Activated CD8-positive, alpha-beta memory T cell treated with anti-CD3 and anti-CD28 coated beads, Interleukin-2, amount 50 U/mL, for 48 hours (primary cell): ENCODE measurements around the gene HMOX1.
"Not testable (repeated sequence)": the region's sequence is repeated elsewhere in the genome, so short reads cannot be mapped to it uniquely, and the experiment has no call there.

ENCODE experiments used
- DNase-seq: peaks from one replicate; pipeline ENCODE4 v3.0.0-alpha.2; 2020

The HMOX1 gene

DNA sequence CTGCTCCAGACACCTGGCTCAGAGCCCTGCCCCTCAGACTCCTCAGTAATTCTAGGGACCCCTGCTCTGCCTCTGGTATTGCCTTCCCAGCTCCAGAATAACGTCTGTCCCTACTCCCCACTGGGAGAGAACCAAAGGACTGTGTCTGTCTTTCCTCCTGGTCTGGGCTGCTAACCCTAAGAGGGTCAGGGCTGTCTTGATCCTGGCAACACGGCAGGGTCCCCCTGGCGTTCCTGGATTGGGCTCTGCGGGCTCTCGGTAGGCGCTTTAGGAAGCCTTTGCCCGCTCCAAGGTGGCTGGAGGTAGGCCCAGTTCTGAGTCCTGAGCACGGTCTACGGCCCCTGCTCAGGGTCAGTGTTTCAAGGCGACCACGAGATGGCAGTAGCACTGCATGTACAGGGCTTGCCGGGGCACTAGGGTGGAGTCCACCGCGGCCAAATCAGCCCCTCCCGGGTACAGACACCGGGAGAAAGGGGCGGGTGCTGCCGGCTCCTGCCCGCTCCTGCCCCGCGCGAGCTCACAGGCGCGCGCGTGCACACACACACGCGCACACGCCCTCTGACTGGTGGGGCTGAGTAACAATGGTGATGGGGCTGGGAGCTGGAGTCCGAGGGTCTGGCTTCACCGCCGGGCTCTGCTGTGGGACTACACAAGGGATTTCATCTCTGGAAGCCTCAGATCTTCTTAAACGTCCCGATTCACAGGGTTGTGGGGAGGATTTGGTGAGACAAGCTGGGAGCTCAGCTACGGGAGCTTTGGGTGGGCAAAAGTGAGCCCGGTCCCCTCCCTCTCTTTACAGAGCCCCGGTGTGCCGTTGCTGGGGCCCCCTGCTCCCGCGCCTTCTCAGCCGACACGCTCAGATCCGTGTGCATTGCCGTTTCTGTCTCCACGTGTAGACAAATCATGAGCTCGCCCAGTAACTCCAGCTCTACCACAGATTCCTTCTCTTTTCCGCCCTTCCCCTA lies 30.1 kb upstream of the HMOX1 start:
- DNase-seq = peak; percentile 92

DNA sequence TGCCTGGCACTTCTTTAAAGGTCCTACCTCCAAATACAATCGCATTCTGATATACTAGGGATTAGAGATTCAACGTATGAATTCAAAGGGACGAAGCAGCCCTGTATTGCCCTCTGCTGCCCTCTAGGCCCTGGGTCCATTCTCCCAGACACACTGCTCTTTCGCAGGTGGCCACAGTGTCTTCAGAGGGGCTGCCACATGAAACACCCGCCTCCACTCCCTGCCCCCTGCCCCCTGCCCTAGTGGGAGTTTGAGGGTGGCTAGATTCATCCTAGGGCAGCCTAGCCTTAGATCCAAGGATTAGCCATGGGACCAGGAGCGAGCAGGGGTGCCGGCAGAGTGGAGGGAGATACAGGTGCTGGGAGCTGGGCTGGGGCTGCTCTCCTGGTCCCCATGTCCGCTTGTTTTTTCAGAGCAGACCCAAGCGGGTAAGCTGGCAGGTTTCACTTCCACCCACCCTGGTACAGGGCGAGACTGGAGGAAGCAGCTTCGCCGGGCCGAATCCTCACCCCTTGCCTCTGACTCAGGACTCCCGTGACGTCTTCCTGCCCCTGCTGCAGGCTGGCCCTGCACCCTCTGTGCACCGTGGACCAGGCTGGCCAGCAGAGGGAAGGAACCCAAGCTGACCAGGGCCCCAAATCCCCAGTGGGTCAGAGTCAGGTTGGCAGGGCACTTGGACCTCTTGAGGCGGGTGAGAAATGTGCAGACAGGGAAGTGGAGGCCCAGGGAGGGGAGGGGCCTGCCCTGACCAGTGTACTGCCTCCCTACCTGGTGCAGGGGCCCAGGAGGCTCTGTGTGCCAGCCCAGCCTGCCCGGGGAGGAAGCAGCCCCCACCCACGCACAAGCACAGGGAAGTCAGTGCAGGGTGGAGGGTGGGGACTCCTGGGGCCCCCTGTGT lies 28.4 kb upstream of the HMOX1 start:
- DNase-seq = peak; percentile 82

GRCh38 chr22:35353318-35353717 lies 27.6 kb upstream of the HMOX1 start:
- DNase-seq = no peak

DNA sequence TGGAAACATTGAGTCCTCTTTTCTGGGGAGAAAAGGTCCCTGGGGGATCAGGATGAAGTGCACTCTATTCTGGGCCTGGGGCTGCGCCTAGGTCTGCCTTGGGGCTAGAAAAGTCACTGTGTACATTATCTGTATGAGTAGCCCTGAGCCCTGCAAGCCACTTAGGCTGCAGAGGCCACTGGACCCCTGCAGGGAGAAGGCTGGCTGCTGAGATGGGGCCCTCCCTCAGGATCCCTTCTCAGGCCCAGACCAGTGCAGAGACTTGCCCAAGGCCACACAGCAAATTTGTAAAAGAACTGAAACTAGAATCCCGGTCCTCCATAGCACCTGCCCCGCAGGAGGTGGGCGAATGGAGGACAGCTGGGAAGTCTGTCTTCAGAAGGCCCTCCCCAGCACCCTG lies 26.8 kb upstream of the HMOX1 start:
- no peak for DNase-seq

DNA sequence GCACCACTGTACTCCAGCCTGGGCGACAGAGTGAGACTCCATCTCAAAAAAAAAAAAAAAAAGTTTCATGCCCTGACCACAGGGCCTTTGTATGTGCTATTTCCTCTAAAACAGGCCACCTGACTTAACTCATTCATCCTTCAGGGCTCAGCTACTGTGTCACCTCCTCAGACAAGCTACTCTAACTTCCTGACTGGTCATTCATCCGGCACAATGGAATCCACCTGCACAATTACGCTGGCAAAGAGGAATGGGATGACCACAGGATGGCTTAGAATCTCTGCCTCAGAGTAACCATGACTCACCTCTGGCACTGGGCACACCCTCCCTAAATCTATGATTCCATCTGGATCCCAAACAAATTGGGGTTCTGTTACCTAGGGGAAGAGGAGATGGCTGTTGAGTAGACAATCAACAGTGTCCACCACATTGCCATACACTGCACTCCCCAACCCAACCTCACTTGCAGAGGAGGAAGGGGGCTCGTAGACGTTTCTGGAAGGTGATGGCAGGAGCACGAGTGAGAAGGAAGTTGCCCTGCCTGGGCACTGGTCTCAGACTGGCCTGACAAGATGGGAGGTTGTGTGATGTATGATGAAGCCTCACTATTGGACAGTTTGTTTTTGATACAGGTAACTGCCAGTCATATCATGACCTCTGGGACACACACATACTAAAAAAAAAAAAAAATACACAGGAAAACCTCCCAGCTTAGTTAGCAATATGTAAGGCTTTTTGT lies 22.8 kb upstream of the HMOX1 start:
- DNase-seq = no peak

DNA sequence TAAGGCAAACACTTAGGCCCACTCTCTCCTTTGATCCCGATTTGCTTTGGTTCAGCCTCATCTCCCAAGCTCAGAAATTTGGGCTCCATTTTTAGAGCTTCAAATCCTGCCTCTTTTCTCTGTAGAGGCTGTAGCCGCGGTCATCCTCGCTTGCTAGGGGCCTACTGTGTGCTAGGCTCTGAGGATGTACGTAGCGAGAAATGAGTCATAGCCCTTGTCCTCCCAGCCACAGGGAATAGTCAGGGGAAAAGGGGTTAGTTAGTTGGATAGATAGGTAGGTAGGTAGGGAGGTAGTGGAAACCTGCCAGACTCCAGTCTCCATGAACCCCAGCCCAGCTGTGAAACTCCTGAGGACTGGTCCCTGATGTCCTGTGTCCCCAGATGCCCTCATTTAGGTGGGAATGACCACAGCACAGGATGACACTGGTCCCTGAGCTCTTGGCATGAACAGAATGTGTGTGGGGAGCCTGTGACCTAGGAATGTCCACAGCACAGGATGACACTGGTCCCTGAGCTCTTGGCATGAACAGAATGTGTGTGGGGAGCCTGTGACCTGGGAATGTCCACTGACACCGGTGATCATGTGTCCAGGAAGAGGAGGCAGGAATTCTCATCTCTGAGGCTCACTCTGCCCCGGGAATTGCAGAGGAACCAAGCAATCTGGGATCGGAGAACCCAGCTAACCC lies 21.4 kb upstream of the HMOX1 start:
- no peak for DNase-seq

DNA sequence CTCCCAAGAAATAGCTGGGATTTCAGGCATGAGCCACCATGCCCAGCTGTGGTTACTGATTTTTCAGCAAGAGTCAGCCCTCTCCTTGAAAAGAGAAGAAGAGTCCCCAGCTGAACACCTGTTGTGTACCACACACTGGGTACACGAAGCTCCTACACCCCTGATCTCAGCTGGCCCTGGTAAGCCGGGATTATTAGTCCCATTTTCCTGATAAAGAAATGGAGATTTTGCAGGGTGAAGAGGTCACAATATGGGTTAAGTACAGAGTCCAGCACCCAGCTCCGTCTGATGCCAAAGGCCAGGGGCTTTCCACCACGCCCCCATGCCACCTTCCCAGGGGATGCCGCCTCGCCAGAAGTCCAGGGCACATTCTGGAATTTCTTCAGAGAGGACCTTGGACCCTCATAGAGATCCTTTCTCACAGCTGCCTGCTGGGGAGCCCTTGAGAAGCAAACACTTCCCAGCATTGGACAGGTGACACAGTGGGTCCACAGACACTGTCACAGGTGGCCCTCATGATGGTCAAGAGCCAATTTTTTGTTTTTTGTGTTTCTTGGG lies 19.8 kb upstream of the HMOX1 start:
- DNase-seq = no peak

DNA sequence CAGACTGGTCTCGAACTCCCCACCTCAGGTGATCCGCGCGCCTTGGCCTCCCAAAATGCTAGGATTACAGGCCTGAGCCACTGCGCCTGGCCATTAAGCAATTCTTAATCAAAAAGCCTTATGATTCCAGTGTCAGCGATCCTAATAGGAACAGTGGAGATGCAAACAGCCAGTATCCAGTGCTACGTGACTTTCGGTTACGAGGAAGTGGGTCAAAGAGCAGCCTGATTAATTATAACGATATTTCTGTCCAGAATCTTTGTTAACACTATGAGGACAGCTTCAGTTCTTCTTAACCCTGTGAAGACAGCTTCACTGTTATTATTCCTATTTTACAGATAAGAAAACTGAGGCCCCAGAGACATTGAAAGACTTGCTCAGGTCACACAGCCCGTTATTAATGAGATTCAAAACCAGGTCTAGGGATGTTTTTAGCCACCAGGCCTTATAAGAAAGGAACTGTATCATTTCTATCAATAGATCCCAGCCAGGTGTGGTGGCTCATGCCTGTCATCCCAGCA lies 17.3 kb upstream of the HMOX1 start:
- DNase-seq = no peak

DNA sequence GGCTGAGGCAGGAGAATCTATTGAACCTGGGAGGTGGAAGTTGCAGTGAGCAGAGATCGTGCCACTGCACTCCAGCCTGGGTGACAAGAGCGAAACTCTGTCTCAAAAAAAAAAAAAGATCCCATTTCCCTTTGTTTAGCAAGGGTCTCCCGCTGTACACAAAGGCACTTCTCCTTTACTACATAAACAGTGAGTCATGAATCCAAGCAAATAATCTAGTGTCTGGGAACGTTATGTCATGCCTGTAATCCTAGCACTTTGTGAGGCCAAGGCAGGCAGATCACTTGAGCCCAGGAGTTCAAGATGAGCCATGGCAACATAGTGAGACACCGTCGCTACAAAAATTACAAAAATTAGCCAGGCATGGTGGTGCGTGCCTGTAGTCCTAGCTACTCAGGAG lies 16.7 kb upstream of the HMOX1 start:
- DNase-seq = not testable (repeated sequence)

- DNase-seq = no peak
Measured at GRCh38 chr22:35367331-35367886, 13.5 kb upstream of the HMOX1 start.

DNA sequence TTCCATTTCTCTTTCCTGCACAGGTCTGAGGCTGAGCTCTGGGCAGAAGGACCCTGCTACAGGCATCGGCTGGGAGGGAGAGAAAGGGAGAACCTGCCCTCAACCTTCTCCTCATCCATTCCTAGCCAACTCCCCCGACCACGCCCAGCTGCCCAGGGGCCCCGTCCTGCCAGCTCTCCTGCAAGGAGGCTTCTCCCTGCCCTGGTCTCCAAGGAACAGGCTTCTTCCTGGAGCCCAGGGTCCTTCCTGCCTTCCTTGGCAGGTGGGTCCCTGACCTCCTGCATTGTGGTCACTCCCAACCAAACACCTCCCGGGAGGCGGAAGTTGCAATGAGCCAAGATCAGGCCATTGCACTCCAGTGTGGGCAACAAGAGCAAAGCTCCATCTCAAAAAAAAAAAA lies 12.5 kb upstream of the HMOX1 start:
- no peak for DNase-seq

- no peak for DNase-seq
Measured at GRCh38 chr22:35369996-35370395, 10.9 kb upstream of the HMOX1 start.

DNA sequence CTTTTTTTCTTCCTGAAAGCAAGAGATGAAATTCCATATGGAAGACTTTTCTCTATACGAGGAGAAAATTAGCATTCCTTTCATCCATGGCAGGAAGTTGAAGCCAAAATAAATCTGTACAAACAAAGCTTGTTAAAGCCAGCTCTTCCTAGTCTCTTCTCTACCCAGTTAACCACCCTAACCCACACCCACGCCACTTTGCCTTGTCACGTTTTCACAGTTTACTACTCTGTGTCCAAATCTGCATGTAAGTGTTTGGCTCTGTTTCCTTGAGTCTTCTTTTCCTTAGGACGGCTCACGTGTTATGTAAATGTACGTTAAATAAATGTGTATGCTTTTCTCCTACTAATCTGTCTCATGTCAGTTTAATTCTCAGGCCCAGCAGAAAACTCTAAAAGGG lies 7.1 kb upstream of the HMOX1 start:
- DNase-seq = no peak

- no peak for DNase-seq
Measured at GRCh38 chr22:35375031-35375430, 5.9 kb upstream of the HMOX1 start.

GRCh38 chr22:35375526-35375925 lies 5.4 kb upstream of the HMOX1 start:
- no peak for DNase-seq

- DNase-seq = no peak
Measured at GRCh38 chr22:35376728-35377472, 4.0 kb upstream of the HMOX1 start.

DNA sequence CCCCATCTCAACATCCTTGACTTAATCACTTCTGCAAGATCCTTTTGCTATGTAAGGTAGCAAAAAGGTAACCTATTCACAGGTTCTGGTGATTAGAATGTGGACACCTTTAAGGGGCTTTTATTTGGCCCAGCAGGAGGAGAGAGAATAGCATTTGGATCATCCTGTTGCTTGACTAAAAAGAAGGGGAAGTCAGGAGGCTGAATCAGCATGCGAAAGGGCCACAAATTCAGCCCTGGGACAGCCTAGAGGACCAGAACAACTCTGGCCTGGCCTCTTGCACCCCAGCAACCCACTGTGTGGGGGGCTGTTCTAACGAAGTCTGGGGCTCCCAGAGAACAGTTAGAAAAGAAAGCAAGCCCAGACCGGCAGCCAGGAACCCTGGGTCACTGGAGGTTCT lies 3.2 kb upstream of the HMOX1 start:
- no peak for DNase-seq

DNA sequence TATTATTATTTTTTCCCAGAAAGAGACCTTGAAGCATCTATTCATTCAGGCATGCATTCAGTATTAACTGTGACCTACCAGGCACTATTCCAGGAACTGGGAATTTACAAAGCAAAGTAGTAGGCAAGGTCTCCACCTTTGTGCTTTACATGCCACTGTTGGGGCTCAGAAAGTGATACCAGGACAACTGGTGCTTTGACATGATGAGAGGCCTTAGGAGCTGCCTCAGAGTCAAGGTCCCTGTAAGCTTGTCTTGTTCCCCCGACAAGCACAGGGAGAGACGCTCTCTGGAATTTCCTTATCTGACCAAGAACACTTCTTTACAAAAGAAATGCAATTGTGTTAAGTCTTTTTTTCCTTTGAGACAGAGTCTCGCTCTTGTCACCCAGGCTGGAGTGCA lies 2.3 kb upstream of the HMOX1 start:
- no peak for DNase-seq

DNA sequence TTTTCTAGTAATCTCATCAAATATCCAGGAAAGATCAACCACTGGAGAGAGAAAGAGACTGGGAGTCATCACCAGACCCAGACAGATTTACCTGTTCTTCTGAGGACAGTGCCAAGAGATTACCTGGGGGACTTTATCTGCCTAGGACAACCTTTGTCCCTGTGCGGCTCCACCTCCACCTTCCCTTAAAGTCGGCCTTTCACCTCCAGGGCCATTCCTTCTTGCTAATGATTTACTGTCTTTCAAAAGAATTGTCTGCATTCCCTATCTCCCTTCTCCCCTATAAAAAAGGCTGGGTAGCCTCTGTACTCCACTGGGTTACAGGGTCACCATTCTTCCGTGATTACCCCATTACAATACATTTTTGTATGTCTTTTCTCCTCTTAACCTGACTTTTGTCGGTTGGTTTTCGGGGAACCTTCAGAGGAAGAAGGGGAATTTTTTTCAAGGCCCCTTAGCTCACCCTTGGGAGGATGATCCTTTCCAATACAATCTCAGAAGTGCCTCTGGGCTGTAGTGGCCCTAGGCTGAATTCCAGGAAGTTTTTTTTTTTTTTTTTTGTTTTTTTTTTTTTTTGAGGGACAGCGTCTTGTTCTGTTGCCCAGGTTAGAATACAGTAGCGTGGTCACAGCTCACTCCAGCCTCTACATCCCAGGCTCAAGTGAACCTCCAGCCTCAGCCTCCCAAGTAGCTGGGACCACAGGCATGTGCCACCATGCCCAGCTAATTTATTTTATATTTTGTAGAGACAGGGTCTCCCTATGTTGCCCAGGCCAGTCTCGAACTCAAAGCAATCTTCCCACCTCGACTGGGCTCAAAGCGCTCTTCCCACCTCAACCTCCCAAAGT lies 1.5 kb upstream of the HMOX1 start:
- DNase-seq = no peak

- no peak for DNase-seq
Measured at GRCh38 chr22:35380013-35380412, 883 bp upstream of the HMOX1 start.
